Ishikawa (cell line): ENCODE data around the gene GPR15LG.

Experiments used
- CEBPB ChIP-seq: IDR thresholded peaks from 2 replicates; pipeline ENCODE4 v1.6.1; 2012
- CREB1 ChIP-seq: IDR thresholded peaks from 2 replicates; pipeline ENCODE4 v1.6.1; 2012; ENCODE audit warnings: low read depth
- EGR1 ChIP-seq: IDR thresholded peaks from 2 replicates; pipeline ENCODE4 v1.6.1; 2012
- EP300 ChIP-seq: IDR thresholded peaks from 2 replicates; pipeline ENCODE4 v1.6.1; 2012; ENCODE audit warnings: borderline replicate concordance
- FOXM1 ChIP-seq: IDR thresholded peaks from 2 replicates; pipeline ENCODE4 v1.6.1; 2012; ENCODE audit warnings: low read depth, borderline replicate concordance
- NFIC ChIP-seq: IDR thresholded peaks from 2 replicates; pipeline ENCODE4 v1.6.1; 2012
- RAD21 ChIP-seq: IDR thresholded peaks from 2 replicates; pipeline ENCODE4 v1.6.1; 2012; ENCODE audit warnings: low read depth
- REST ChIP-seq: IDR thresholded peaks from 2 replicates; pipeline ENCODE4 v1.6.1; 2012; ENCODE audit warnings: low read depth, mild to moderate bottlenecking
- TAF1 ChIP-seq: IDR thresholded peaks from 2 replicates; pipeline ENCODE4 v1.6.1; 2012; ENCODE audit warnings: low read depth, mild to moderate bottlenecking
- TCF12 ChIP-seq: IDR thresholded peaks from 2 replicates; pipeline ENCODE4 v1.6.1; 2012; ENCODE audit warnings: low read depth
- TEAD4 ChIP-seq: IDR thresholded peaks from 2 replicates; pipeline ENCODE4 v1.6.1; 2012
- YY1 ChIP-seq: IDR thresholded peaks from 2 replicates; pipeline ENCODE4 v1.6.1; 2012; ENCODE audit warnings: low read depth
- ZBTB7A ChIP-seq: IDR thresholded peaks from 2 replicates; pipeline ENCODE4 v1.6.1; 2012; ENCODE audit warnings: low read depth
- TF ChIP-seq, protein P1 (sequence below): IDR thresholded peaks from 2 replicates; pipeline ENCODE4 v1.6.1; 2012
- TF ChIP-seq, protein P2 (sequence below): IDR thresholded peaks from 2 replicates; pipeline ENCODE4 v1.6.1; 2012

GPR15LG gene

GRCh38 chr10:84159076-84159685, 14.4 kb upstream of the GPR15LG start:
- TF ChIP-seq ZBTB7A (no peak), TEAD4 (no peak), REST (no peak), TAF1 (no peak), NFIC (no peak), TCF12 (no peak), YY1 (no peak), FOXM1 (no peak), EP300 (no peak), CREB1 (no peak), CEBPB (no peak), RAD21 (no peak), EGR1 (no peak)
- TF ChIP-seq, protein P1, sequence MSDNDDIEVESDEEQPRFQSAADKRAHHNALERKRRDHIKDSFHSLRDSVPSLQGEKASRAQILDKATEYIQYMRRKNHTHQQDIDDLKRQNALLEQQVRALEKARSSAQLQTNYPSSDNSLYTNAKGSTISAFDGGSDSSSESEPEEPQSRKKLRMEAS: no peak
- TF ChIP-seq, protein P2, sequence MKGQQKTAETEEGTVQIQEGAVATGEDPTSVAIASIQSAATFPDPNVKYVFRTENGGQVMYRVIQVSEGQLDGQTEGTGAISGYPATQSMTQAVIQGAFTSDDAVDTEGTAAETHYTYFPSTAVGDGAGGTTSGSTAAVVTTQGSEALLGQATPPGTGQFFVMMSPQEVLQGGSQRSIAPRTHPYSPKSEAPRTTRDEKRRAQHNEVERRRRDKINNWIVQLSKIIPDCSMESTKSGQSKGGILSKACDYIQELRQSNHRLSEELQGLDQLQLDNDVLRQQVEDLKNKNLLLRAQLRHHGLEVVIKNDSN: no peak

- no peak for TF ChIP-seq TEAD4
These were observed 12.8 kb upstream of the GPR15LG start for GRCh38 chr10:84160663-84161362.

DNA sequence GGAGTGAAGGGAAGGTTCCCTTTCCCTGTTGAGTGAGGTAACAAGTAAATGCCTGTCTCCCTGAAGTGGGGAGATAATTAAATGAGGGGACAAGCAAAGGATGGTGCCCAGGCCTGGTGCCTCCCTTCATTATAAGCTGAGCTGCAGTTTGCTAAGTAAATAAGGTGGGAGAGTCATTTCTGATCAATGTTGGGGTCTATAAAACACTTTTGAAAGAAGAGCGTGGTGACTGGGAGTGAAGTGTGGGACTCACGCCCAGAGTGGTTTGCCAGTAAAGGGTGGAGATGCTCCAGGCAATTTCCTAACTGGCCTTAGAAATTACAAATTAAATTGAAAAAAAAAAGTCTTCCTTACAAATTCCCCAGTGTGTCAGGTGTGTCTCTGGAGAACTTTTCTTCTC, 9.6 kb upstream of the GPR15LG start:
- TF ChIP-seq YY1: no peak
- no peak for TF ChIP-seq TAF1
- TF ChIP-seq CREB1: no peak
- TF ChIP-seq RAD21: no peak
- TF ChIP-seq FOXM1: no peak
- no peak for TF ChIP-seq NFIC
- no peak for TF ChIP-seq EGR1
- no peak for TF ChIP-seq REST
- no peak for TF ChIP-seq EP300

DNA sequence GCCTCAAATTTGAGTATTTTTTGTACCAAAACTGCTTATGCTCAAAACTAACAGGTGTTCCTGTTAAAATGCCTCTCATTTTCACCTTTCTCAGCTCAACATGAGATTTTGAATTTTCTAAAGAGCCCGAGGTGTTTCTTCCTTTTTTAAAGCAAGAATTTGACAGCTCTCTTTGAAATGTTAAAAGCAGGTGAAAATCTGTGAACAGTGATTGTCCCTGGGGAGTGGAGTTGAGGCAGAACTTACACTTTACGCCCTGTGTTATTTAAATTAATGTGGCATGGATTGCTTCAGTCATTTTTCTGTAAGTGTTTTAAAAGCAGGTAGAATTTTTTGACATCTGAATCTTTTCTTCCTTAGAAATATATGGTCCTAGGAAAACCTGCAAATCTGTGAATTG, 9.2 kb upstream of the GPR15LG start:
- TF ChIP-seq FOXM1 (no peak), TCF12 (no peak), YY1 (no peak), CEBPB (no peak), CREB1 (no peak), RAD21 (no peak)
- TF ChIP-seq, protein P2: no peak
- TF ChIP-seq, protein P1: no peak

DNA sequence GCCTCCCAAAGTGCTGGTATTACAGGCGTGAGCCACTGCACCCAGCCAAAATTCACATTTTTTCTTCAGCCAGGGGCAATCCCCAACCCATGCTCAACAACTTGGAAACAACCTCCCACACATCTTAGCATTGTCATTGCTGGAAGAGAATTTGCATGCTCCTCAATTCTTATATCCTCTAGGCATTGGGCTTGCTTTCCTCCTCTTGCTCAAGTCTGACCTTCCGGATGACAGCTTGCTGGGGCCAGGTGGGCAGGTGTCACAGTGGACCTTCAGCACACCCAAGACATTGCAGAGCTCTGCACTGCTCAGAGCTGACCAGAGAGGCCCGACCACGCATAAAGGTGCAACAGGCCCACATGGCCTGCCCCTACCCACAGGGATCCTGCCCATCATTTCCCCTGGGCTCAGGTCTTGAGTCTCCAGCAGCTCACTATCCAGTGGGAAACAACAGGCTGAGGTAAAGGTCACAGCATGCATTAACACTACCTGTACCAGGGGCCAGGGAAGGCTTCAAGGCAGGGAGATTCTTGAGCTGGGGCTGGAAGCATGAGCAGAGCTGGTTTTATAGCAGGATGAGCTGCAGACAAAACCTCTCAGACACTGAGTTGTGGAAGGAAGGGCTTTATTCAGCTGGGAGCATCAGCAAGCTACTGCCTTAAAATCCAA, 6.8 kb upstream of the GPR15LG start:
- no peak for TF ChIP-seq RAD21
- no peak for TF ChIP-seq EP300
- TF ChIP-seq, protein P2: no peak
- no peak for TF ChIP-seq EGR1
- TF ChIP-seq ZBTB7A: no peak
- TF ChIP-seq TCF12: no peak
- no peak for TF ChIP-seq FOXM1
- no peak for TF ChIP-seq TEAD4
- no peak for TF ChIP-seq REST
- TF ChIP-seq, protein P1: no peak
